ENCODE measurements around the gene CDC16.

Gene CDC16

DNA sequence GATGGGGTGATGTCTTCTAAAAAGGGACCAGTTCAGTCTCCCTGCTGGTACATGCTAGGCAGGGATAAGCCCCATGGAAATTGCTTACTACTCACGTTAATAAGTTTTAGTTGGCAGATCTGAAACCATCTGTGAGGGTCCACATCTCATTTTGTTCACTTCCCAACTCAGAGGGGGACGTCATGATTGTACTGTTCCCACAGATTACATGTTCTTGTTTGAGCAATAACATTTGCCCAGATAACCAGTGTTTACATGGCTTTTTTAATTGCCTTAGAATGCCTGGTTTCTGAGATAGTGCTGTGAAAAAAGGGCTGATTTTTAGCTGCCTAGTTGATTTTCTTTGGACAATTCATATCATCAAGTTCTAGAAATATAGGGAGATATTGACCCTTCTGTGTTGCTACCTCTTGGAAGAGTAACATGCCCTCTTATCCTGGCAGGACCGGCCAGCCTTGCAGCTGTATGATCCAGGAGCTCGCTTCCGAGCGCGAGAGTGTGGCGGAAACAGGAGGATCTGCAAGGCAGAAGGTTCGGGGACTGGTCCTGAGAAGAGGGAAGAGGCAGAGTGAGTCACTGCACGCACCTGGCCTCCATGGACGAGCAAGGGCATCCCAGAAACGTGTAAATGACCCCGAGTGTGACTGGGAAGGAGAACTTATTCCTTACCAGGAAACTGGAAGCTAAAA lies 69.8 kb downstream of the CDC16 start:
- DNase-seq (ENCODE audit: low read depth in 1 of 2, low spot score in 1 of 2), result no peak
- no peak for TF ChIP-seq SPI1 (IDR thresholded peaks at IDR 0.05; ENCODE audit: borderline replicate concordance, low read depth)
- TF ChIP-seq, protein P1, sequence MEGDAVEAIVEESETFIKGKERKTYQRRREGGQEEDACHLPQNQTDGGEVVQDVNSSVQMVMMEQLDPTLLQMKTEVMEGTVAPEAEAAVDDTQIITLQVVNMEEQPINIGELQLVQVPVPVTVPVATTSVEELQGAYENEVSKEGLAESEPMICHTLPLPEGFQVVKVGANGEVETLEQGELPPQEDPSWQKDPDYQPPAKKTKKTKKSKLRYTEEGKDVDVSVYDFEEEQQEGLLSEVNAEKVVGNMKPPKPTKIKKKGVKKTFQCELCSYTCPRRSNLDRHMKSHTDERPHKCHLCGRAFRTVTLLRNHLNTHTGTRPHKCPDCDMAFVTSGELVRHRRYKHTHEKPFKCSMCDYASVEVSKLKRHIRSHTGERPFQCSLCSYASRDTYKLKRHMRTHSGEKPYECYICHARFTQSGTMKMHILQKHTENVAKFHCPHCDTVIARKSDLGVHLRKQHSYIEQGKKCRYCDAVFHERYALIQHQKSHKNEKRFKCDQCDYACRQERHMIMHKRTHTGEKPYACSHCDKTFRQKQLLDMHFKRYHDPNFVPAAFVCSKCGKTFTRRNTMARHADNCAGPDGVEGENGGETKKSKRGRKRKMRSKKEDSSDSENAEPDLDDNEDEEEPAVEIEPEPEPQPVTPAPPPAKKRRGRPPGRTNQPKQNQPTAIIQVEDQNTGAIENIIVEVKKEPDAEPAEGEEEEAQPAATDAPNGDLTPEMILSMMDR (IDR thresholded peaks at IDR 0.05; ENCODE audit: insufficient read depth, low read length), result no peak
- TF ChIP-seq REST (IDR thresholded peaks at IDR 0.05; ENCODE audit: insufficient replicate concordance, low read depth), result no peak
- no peak for TF ChIP-seq POLR2AphosphoS5 (IDR thresholded peaks at IDR 0.05; ENCODE audit: low read depth)
- no peak for TF ChIP-seq GABPA (IDR thresholded peaks at IDR 0.05; ENCODE audit: low read depth)
- Histone ChIP-seq H3K27me3 (ENCODE audit: insufficient read depth, poor library complexity, severe bottlenecking) (no peaks in the 10 kb centered on the region), H3K27ac (replicated peaks) (no peak overlapping the region), H3K4me3 (replicated peaks; ENCODE audit: insufficient read depth, low read length) (no peak overlapping the region)

- Histone ChIP-seq H3K27ac (replicated peaks) (no peak overlapping the region), H3K27me3 (ENCODE audit: insufficient read depth, poor library complexity, severe bottlenecking) (no peaks in the 10 kb centered on the region), H3K4me3 (replicated peaks; ENCODE audit: insufficient read depth, low read length) (no peak overlapping the region)
- DNase-seq (ENCODE audit: low read depth in 1 of 2, low spot score in 1 of 2), result no peak
- TF ChIP-seq GABPA (IDR thresholded peaks at IDR 0.05; ENCODE audit: low read depth), result no peak
- no peak for TF ChIP-seq POLR2AphosphoS5 (IDR thresholded peaks at IDR 0.05; ENCODE audit: low read depth)
- no peak for TF ChIP-seq REST (IDR thresholded peaks at IDR 0.05; ENCODE audit: insufficient replicate concordance, low read depth)
- TF ChIP-seq, protein P1 (IDR thresholded peaks at IDR 0.05; ENCODE audit: insufficient read depth, low read length), result no peak
- no peak for TF ChIP-seq SPI1 (IDR thresholded peaks at IDR 0.05; ENCODE audit: borderline replicate concordance, low read depth)
These were observed 74.4 kb downstream of the CDC16 start for GRCh38 chr13:114309086-114309485.

DNA sequence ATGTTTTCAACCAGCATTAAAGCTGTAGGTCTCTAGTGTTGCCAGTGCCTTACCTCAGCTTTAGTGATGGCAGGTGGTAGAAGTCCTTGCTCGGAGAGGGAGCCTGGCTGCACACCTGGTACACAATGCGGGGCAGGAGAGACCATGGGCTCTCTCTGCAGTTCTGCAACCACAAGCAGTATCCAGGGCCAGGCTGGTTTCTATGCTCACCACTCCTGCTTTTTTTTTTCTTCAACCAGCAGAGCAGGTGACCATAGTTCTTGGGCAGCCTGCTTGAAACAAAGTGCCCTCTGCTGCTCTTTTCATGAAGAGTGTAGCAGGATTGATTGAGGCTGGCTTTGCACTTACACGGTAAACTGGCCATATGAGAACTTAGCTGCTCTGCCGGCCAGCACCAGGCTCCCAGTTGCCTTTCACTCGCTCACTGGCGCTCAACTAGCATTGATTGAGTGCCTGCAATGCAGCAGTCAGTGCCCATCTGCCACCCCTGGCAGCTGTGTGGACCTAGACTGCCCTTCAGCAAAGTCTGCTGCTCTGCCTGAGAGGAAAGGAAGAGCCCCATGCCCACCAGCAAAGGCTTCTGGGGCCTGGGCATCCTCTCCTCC lies 75.2 kb downstream of the CDC16 start:
- Histone ChIP-seq H3K4me3 (replicated peaks; ENCODE audit: insufficient read depth, low read length) (no peak overlapping the region), H3K27me3 (ENCODE audit: insufficient read depth, poor library complexity, severe bottlenecking) (no peaks in the 10 kb centered on the region), H3K27ac (replicated peaks) (no peak overlapping the region)
- DNase-seq (ENCODE audit: low read depth in 1 of 2, low spot score in 1 of 2), result no peak
- no peak for TF ChIP-seq SPI1 (IDR thresholded peaks at IDR 0.05; ENCODE audit: borderline replicate concordance, low read depth)
- no peak for TF ChIP-seq POLR2AphosphoS5 (IDR thresholded peaks at IDR 0.05; ENCODE audit: low read depth)
- no peak for TF ChIP-seq GABPA (IDR thresholded peaks at IDR 0.05; ENCODE audit: low read depth)
- no peak for TF ChIP-seq REST (IDR thresholded peaks at IDR 0.05; ENCODE audit: insufficient replicate concordance, low read depth)
- TF ChIP-seq, protein P1 (IDR thresholded peaks at IDR 0.05; ENCODE audit: insufficient read depth, low read length), result no peak

Data from HL-60 (cell line).